H4 (cell line): ENCODE results near the gene RELT. TPM values are rescaled to one million over a fixed set of nuclear protein-coding genes. Genes with fewer than 3 reads are reported as not detected.
A peak's percentile ranks its signal among the peaks of the same experiment; 100 is the strongest.

ENCODE experiments used
- DNase-seq: peaks from one replicate; pipeline ENCODE4 v3.0.0-alpha.2; 2015; ENCODE audit warnings: low spot score
- total RNA-seq: library from RNA; depleted of rRNA; stranded (reverse); fragments of >200 nt; shearing (Covaris generic); gene quantifications from 2 replicates; pipeline ENCODE4 v1.2.3, GENCODE V29; 2014

The RELT gene
- total RNA-seq, 1 experiment from 2014 or later, result 2.1 TPM

- no peak for DNase-seq
These were observed 3.7 kb upstream of the RELT start for GRCh38 chr11:73372375-73372993.

GRCh38 chr11:73374151-73374550 is 2.0 kb upstream of the RELT start:
- DNase-seq, result no peak

GRCh38 chr11:73375830-73376159 is 404 bp upstream of the RELT start:
- no peak for DNase-seq

DNA sequence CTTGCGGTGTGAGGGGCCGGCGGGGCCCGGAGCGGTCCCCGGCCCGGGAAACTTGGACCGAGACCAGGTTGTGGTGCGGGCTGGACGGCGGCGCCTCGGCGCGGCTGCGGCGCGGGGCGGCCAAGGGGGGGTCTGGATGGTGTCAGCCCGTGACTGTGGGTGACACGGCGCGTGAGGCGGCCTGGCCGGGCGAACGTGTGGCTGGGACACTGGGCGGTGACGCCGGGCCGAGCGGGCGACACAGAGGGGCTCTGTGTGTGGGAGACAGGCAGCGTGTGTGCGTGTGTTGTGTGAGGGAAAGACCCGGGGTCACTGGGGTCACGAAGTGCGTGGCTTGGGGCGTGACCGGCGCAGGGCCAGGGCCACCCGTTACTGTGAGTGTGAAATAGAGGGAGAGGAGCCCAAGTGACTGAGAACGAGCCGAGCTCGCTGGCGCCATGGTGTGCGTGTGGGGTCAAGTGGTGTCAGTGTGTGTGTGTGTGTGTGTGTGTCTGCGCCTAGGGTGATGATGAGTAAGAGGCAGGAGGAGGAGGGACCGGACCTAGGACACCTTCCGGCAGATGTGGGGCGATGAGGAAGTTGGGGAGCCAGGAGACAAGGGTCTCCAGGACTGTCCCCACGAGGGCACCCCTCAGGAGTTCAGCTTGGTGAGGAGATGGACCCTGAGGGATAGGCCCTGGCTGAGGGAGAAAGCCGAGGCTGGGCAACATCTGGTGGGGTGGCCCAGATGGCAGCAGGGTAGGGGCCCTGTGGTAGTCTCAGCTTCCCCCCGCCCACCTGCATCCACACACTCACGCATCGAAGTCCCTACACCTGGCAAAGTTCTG is 817 bp downstream of the RELT start:
- peak; percentile 61 for DNase-seq

GRCh38 chr11:73379189-73379880 is 3.1 kb downstream of the RELT start:
- DNase-seq, result no peak

DNA sequence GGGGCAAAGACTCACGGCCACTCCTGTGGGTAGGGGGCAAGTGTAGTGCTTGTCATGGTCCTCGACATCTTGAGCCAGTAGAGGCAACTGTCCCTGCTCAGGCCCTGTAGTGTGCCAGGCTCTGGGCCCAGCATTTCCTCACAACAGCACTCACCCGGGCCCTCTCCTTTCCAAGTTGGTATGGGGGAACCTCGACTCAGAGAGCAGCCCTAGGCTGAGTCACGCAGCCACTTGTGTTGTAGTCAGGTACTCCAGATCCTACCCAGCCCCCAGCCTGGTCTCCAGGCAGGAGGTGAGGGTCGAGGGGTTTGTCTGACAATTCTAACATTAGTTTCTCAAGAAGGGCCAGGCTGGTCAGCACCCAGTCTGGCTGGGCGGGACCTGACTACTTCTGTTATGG is 4.1 kb downstream of the RELT start:
- no peak for DNase-seq

- no peak for DNase-seq
These were observed 4.8 kb downstream of the RELT start for GRCh38 chr11:73380897-73381410.

- DNase-seq, result no peak
These were observed 5.4 kb downstream of the RELT start for GRCh38 chr11:73381589-73381988.

DNA sequence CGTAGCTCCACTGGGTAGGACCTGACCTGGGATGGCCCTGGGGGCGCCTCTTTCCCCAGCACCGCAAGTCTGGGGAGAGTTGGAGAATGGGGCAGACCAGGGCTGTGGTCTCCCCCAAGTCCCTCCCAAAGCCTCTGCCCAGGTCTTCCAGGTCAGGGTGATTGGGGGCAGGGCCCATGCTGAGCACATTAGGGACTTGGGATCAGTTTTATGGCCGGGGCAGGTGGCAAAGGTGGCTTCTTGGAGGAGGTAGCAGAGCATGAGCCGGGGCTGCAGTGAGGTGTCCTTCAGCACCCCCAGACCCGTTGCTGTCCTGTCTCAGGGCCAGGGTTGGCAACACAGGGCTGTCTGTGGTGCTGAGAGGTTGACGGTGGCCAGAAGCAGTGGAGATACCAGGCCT is 6.0 kb downstream of the RELT start:
- no peak for DNase-seq

- no peak for DNase-seq
These were observed 6.5 kb downstream of the RELT start for GRCh38 chr11:73382747-73383146.

DNA sequence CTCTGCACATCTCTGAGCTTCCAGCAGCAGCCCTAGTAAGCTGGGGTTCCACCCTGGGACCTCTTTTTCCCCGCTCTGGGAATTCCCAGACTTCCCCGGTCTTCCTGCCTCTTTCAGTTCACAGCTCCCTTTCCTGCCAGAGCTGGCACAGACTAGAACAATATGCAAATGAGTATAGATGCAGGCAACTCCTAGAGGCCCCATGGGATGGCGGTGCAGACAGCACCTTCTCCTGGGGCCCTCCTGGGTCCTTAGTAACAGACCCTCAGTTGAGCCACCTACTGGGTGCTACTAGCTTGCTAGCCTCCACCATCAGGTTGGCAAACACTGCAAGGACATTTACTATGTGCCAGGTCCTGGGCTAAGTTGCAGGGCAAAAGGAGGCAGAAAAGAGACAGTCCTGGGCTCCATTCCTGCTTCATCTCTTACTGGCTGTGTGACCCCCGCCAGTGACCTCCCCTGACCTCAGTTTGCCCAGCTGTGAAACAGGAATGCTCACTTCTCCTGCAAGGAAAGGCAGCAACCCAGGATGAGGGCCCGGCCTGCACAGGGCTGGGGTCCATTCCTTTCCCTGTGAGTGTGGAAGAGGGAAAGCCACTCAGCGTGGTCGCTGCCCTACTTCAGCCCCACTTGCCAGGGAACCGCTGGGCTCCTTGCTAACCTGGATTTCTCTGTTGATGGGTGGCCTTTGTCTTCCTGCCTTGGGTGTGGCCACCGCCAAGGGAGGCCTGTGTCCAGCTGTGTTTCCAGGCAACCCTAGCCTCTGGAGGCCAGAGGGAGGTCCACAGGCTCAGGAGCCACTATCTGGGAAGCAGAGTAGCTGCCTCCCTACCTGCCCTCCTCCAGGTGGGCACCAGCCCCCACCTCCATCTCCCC is 7.3 kb downstream of the RELT start:
- DNase-seq, result no peak

DNA sequence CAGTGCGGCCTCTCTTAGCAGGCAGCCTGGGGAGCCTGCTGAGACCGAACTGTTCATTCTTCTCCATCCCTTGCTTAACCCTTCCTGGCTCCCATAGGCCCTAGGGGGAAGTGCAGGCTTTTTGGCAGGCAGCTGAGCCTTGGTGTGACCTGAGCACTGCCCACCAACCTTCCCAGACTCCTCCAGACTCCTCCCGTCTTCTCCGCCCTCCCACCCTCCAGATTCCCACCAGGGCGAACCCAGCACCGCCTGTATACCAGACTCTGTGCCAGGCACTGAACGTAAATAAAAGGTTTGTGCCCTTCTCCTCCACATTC is 7.9 kb downstream of the RELT start:
- no peak for DNase-seq

- DNase-seq, result no peak
These were observed 8.3 kb downstream of the RELT start for GRCh38 chr11:73384531-73384871.

DNA sequence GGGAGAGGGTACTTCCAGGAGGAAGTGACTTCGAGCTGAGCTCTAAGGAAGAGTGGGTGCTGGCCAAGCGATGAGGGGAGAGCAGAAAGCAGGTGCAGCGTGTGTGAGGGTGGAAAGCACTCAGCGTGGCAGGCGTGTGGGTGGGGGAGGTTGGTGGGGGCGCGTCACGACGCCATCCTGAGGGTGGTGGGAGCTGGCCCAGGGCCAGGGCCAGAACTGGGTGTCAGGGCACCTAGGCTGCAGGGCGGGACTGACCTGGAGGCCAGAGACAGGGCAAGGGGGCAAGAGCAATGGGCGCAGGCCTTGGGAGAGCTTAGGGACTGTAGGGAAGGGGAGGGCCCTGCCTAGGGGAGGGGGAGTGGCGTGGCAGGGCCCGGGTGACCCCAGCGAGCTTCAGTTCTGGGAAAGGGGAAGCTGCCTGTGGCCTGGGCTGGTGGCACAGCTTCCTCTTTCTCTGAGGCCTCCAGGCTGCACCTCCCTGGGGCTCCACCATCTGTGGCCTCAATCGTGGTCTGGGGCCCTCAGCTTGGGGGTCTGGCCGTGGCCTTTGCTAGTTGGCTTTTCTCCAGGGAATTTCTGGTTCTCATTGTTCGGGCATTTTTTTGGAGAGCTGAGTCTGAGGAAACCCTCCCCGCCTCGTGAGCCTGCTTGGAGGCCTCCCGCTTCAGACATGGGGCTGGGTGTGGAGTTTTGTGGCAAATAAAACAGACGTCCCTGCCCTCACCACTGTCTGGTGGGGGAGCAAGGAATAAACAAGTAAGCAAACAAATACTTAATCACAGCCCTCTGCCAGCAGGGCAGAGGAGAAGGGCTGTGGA is 8.9 kb downstream of the RELT start:
- DNase-seq, result peak; percentile 48

DNA sequence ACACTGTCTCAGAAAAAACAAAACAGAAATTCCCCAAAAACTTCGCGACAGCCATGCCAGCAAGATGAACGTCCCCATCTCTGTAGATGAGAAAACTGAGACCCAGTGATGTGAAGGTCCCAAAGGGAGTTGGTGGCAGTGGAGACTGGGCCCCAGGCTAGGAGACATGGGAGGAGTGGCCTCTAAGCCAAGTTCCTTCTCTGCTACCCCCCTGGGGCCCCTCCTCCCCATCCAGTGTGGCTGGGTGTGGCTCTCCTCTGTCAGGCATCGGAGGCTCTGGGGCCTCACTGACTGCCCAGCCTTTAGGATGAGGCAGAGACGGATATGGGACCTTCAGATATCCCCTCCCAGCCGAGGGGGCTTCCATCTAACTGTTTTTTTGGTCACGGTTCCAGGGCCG is 9.8 kb downstream of the RELT start:
- DNase-seq, result no peak

DNA sequence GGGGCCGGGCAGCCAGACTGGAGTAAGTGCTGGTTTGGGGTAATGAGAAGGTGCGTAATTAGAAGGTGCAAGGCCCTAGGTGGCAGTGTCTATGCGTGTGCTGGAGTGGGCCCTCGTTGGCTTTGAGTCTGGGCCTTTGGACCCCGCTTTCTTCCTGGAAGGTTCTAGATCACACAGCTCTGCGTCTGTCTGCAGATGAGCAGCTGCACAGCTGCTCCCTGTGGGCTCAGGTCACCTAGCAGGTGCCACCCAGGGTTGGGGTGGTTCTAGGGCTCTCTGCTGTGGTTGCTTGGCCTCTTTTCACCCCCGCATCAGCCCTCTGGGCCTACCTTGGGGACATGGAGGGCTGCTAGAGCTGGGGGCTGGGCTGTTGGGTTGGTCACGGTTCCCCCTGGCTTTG is 10.3 kb downstream of the RELT start:
- no peak for DNase-seq

GRCh38 chr11:73387594-73388264 is 11.5 kb downstream of the RELT start:
- DNase-seq, result no peak

DNA sequence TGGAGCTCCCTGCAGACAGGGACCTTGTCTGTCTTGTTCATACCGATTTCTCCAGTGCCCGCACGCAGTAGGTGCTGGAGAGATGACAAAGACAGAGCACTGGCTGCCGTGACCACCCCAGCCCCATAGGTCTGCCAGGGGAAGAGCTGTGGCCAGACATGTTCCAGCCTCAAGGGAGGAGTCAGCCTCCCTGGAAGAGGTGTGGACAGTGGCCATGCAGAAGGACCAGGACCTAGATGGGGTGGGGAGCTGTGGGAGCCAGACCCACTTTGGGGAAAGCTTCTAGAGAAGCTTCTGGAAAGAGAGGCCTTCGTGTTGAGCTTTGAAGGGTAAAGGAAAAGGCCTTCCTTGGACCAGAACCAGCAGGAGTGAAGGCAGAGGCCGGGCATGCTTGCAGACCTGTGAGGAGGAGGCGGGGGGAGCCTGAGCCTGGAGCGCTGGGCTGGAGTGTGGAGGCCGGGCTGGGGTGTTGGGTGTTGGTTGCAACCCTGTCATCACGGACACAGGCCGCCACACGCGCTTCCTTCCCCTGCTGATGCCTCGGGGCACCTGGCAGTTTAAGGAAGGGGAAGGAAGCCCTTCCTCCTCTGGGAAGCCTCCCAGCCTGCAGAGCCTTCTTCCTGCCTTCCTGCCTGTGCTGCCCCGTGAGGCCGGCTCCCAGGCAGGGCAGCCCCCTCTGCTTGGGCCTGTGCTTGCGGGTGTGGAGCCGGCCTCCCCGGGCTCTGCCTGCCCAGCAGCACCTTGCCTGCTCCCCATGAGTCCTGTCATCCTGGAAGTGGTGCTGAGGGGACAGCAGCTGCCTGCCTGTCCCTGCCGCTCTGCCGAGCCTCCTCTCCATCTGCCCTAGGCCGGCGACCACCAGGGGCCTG is 12.3 kb downstream of the RELT start:
- DNase-seq, result no peak

- DNase-seq, result no peak
These were observed 12.9 kb downstream of the RELT start for GRCh38 chr11:73389134-73389525.

- DNase-seq, result no peak
These were observed 13.7 kb downstream of the RELT start for GRCh38 chr11:73389916-73390315.
